ENCODE measurements around the gene DYNLT4. TPM values are rescaled to one million over a fixed set of nuclear protein-coding genes. Genes with fewer than 3 reads are reported as not detected.

DYNLT4 gene
- total and polyA plus RNA-seq, 8 donors = 0.53 to 1.6 (median 0.93) TPM; not detected in 1

- Histone ChIP-seq H3K36me3 (peaks cover 0 to 49% of the 10 kb centered on the region in 2 donors), H3K9me3 (no peaks in the 10 kb centered on the region)
- no peak for ATAC-seq
These were observed 46.3 kb downstream of the DYNLT4 start for GRCh38 chr1:44760876-44761275.

DNA sequence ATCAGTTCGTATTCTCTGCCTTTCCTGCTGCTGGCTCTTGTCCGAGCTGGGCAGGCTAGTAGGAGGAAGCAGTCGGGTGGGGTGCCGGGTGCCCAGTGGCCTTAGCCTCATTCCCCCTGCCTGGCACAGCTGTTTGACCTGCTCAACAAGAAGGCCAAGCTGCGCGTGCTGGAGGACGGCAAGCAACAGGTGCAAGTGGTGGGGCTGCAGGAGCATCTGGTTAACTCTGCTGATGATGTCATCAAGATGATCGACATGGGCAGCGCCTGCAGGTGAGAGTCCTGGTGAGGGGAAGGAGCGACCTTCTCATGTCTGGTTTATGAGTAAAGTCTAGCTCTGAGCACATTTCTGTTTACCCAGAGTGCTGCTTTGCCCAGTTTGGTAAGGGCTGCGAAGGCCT is 48.1 kb downstream of the DYNLT4 start:
- no peak overlapping the region for H3K27ac ChIP-seq
- no peaks in the 10 kb centered on the region for H3K27me3 ChIP-seq
- peaks cover 0 to 62% of the 10 kb centered on the region in 2 donors for H3K36me3 ChIP-seq
- no peaks in the 10 kb centered on the region for H3K9me3 ChIP-seq
- TF ChIP-seq, protein P1, sequence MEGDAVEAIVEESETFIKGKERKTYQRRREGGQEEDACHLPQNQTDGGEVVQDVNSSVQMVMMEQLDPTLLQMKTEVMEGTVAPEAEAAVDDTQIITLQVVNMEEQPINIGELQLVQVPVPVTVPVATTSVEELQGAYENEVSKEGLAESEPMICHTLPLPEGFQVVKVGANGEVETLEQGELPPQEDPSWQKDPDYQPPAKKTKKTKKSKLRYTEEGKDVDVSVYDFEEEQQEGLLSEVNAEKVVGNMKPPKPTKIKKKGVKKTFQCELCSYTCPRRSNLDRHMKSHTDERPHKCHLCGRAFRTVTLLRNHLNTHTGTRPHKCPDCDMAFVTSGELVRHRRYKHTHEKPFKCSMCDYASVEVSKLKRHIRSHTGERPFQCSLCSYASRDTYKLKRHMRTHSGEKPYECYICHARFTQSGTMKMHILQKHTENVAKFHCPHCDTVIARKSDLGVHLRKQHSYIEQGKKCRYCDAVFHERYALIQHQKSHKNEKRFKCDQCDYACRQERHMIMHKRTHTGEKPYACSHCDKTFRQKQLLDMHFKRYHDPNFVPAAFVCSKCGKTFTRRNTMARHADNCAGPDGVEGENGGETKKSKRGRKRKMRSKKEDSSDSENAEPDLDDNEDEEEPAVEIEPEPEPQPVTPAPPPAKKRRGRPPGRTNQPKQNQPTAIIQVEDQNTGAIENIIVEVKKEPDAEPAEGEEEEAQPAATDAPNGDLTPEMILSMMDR (IDR thresholded peaks at IDR 0.05) = no peak
- ATAC-seq (no peak), DNase-seq (no peak)
- H3K4me1 ChIP-seq = no peaks in the 10 kb centered on the region
- no peak overlapping the region for H3K4me3 ChIP-seq
- intact Hi-C loops (cut with DNase I) = no loop called here

More at GRCh38 chr1:44760876-44761275, 46.3 kb downstream of the DYNLT4 start:
- Histone ChIP-seq H3K4me1 (no peaks in the 10 kb centered on the region), H3K27me3 (no peaks in the 10 kb centered on the region), H3K27ac (no peak overlapping the region), H3K4me3 (no peak overlapping the region)
- TF ChIP-seq, protein P1 (IDR thresholded peaks at IDR 0.05) = no peak
- DNase-seq = no peak
- intact Hi-C loops (cut with DNase I) = no loop called here

- TF ChIP-seq, protein P1 (IDR thresholded peaks at IDR 0.05) = no peak
- intact Hi-C loops (cut with DNase I) = no loop called here
- H3K4me3 ChIP-seq = no peak overlapping the region
- DNase-seq (no peak), ATAC-seq (no peak)
- H3K27me3 ChIP-seq = no peaks in the 10 kb centered on the region
- H3K4me1 ChIP-seq = no peaks in the 10 kb centered on the region
- H3K9me3 ChIP-seq = no peaks in the 10 kb centered on the region
- no peak overlapping the region for H3K27ac ChIP-seq
- peaks cover 0 to 67% of the 10 kb centered on the region in 2 donors for H3K36me3 ChIP-seq
These were observed 49.7 kb downstream of the DYNLT4 start for GRCh38 chr1:44757420-44757819.

Other genes starting within 250 kb of the DYNLT4 start
- gene TMEM53, start 132.9 kb downstream of the DYNLT4 start, total RNA-seq = 10 to 100 TPM; 17.1 to 18.8 TPM
- 10 to 100 TPM in 1 of 6 donors, 1 to 10 TPM in 5; 8.5 to 12.1 (median 9.5) TPM for gene TMEM53, start 132.9 kb downstream of the DYNLT4 start, polyA plus RNA-seq (ENCODE audit: insufficient read length in 6 of 6)
- 1 to 10 TPM; 4.0 to 6.4 TPM for gene ARMH1, start 132.6 kb downstream of the DYNLT4 start, total RNA-seq
- 1 to 10 TPM; 5.2 to 8.1 (median 6.3) TPM for gene ARMH1, start 132.6 kb downstream of the DYNLT4 start, polyA plus RNA-seq (ENCODE audit: insufficient read length in 6 of 6)
- gene RNU5D-1, start 76.2 kb downstream of the DYNLT4 start, total RNA-seq = not detected
- gene RNU5D-1, start 76.2 kb downstream of the DYNLT4 start, polyA plus RNA-seq (ENCODE audit: insufficient read length in 6 of 6) = 1 to 10 TPM in 2 of 6 donors, not detected in 4; 3.4 to 4.7 TPM
- 1 to 10 TPM; 3.3 to 7.3 TPM for gene KIF2C, start 67.5 kb downstream of the DYNLT4 start, total RNA-seq
- gene KIF2C, start 67.5 kb downstream of the DYNLT4 start, polyA plus RNA-seq (ENCODE audit: insufficient read length in 6 of 6) = 10 to 100 TPM; 16.9 to 44.9 (median 23.6) TPM
- 1,000 to 10,000 TPM; 1,533 to 1,553 TPM for gene RPS8, start 31.8 kb downstream of the DYNLT4 start, total RNA-seq
- 1,000 to 10,000 TPM; 2,848 to 3,443 (median 2,982) TPM for gene RPS8, start 31.8 kb downstream of the DYNLT4 start, polyA plus RNA-seq (ENCODE audit: insufficient read length in 6 of 6)
- under 1 TPM; 0.23 to 0.52 TPM for gene BEST4, start 19.2 kb downstream of the DYNLT4 start, total RNA-seq
- gene BEST4, start 19.2 kb downstream of the DYNLT4 start, polyA plus RNA-seq (ENCODE audit: insufficient read length in 6 of 6) = 1 to 10 TPM in 2 of 6 donors, under 1 TPM in 4; 0.78 to 1.2 (median 0.93) TPM
- 10 to 100 TPM; 33.0 to 47.2 TPM for gene PLK3, start 7.0 kb downstream of the DYNLT4 start, total RNA-seq
- 10 to 100 TPM in 4 of 6 donors, 1 to 10 TPM in 2; 8.1 to 14.7 (median 11.2) TPM for gene PLK3, start 7.0 kb downstream of the DYNLT4 start, polyA plus RNA-seq (ENCODE audit: insufficient read length in 6 of 6)
- 10 to 100 TPM; 15.3 to 19.7 TPM for gene BTBD19, start 1.2 kb upstream of the DYNLT4 start, total RNA-seq
- gene BTBD19, start 1.2 kb upstream of the DYNLT4 start, polyA plus RNA-seq (ENCODE audit: insufficient read length in 6 of 6) = 10 to 100 TPM; 18.6 to 27.6 (median 25.1) TPM
- gene PTCH2, start 35.9 kb upstream of the DYNLT4 start, total RNA-seq = 1 to 10 TPM; 1.0 to 1.1 TPM
- 1 to 10 TPM; 5.7 to 9.4 (median 6.8) TPM for gene PTCH2, start 35.9 kb upstream of the DYNLT4 start, polyA plus RNA-seq (ENCODE audit: insufficient read length in 6 of 6)
- 10 to 100 TPM; 21.3 to 32.5 TPM for gene EIF2B3, start 179.2 kb upstream of the DYNLT4 start, total RNA-seq
- gene EIF2B3, start 179.2 kb upstream of the DYNLT4 start, polyA plus RNA-seq (ENCODE audit: insufficient read length in 6 of 6) = 10 to 100 TPM; 25.3 to 33.5 (median 31.2) TPM
- gene HECTD3, start 204.0 kb upstream of the DYNLT4 start, total RNA-seq = 10 to 100 TPM; 40.9 to 44.6 TPM
- gene HECTD3, start 204.0 kb upstream of the DYNLT4 start, polyA plus RNA-seq (ENCODE audit: insufficient read length in 6 of 6) = 10 to 100 TPM; 30.4 to 35.0 (median 31.8) TPM
- 10 to 100 TPM; 65.2 to 74.9 TPM for gene UROD, start 204.9 kb upstream of the DYNLT4 start, total RNA-seq
- gene UROD, start 204.9 kb upstream of the DYNLT4 start, polyA plus RNA-seq (ENCODE audit: insufficient read length in 6 of 6) = 100 to 1,000 TPM in 1 of 6 donors, 10 to 100 TPM in 5; 86.7 to 102 (median 91.0) TPM

All from left lung (tissue), 10 donors.